ENCODE results near the gene HRH4.

Gene HRH4

DNA sequence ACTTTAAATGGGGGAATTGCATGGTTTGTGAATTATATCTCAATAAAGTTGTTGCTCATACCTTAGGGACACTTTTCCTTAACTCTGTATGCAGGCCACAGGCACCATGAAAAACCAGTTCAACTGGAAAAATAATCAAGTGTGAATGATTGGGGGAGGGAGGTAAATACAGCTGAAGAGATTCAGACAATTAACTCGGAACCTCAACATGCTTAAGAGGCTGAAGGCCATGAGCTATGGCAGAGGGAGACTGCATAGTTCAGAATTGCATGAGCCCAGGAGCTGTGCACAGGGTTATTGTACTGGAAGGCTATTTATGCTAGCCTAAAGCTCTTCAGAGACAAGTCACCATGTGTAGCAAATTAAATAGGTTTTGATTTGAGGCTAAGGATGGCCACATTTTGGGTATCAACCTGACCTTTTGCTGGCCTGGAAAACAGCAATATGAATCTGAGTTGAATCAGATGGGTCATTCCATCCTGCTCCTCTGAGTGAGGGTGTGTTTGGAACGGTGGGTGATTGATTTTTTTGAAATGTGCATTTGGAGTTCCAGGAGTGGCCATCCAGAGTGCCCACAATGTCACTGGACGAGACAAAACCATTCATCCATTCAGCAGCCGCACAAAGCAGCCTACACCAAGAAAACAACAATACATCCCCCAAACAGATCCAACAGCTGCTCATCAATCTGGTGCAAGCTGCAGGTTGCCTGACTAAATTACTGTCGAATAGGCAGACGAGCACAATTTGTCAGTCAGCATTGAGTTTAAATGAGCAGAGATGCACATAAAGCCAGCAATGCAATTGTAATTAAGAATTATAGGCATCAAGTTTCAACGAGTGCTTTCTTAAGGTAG lies 42.5 kb downstream of the HRH4 start:
- in situ Hi-C loops (cut with HindIII; ENCODE audit: low sequenced_read_pairs), result no loop called here

GRCh38 chr18:24504401-24504800 lies 44.0 kb downstream of the HRH4 start:
- in situ Hi-C loops (cut with HindIII; ENCODE audit: low sequenced_read_pairs), result no loop called here

DNA sequence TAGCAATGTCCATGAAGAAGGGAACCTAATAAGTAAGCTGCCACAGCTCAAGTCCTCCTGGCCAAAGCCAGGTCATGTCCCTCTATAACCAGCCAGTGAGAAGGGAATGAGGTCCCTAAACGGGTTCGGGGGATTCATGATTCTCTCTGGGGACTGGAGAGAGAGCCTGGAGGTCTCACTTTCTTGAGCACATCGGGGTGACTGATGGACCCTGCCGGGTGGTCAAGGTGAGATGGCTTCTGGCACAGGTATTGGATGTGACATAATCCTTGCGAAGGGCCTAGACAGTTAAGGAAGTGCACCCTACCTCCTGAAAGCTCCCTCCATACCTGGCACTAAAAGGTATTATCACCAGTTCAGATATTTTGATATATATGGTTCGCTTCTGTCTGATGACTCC lies 45.7 kb downstream of the HRH4 start:
- in situ Hi-C loops (cut with HindIII; ENCODE audit: low sequenced_read_pairs), result no loop called here

DNA sequence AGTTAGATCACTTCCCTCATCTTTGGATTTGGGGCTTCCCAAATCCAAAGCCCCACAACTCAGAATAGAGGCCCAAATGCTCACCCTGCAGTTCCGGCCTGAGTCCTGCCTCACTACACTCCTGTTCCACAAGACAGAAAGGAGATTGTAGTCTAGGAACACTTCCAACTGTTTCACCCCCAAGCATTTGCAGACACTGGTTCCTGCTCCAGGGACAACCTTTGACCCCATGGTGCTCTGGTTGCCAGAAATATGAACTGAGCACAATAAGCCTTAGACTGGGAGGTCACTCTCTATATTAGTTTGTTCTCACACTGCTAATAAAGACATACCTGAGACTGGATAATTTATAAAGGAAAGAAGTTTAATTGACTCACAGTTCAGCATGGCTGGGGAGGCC lies 49.0 kb downstream of the HRH4 start:
- in situ Hi-C loops (cut with HindIII; ENCODE audit: low sequenced_read_pairs), result no loop called here

GRCh38 chr18:24514439-24514838 lies 54.0 kb downstream of the HRH4 start:
- in situ Hi-C loops (cut with HindIII; ENCODE audit: low sequenced_read_pairs), result no loop called here

- in situ Hi-C loops (cut with HindIII; ENCODE audit: low sequenced_read_pairs), result no loop called here
Measured at GRCh38 chr18:24515721-24516120, 55.3 kb downstream of the HRH4 start.

DNA sequence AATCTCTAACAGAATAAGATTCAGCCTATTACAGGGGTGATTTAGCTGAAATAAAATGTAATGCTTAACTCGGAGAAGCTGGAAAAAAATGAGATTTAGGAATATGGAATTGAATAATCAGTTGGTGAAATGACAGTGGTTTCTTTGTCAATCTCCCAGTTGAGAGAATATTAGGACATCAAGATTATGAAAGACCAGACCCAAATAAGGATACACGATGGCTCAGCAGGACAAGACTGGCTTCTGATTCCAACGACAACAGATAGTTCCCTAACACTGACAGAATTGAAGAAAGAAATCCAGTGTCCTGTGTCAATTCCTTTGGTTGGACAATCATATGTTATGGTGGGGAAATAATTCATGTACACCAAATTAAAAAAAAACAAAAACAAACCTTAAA lies 55.8 kb downstream of the HRH4 start:
- in situ Hi-C loops (cut with HindIII; ENCODE audit: low sequenced_read_pairs), result no loop called here

DNA sequence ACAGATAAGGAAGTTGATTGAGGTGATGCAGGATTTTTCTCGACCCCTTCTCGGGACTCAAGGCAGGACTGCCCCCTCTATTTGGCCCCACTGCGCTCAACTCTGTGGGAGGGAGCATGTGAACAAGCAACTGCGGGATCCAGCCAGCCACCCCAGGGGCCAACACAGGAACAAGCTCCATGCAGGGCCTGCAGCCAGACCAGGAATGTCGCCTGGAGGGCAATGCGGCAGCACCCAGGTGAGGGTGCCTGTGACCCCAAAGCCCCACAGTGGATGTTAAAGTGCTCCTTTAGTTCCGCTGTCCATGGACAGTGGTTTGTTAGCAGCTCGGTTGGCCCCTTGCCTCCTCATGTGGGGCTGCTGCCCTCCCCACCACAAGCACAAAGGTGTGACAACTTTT lies 57.1 kb downstream of the HRH4 start:
- in situ Hi-C loops (cut with HindIII; ENCODE audit: low sequenced_read_pairs), result no loop called here

DNA sequence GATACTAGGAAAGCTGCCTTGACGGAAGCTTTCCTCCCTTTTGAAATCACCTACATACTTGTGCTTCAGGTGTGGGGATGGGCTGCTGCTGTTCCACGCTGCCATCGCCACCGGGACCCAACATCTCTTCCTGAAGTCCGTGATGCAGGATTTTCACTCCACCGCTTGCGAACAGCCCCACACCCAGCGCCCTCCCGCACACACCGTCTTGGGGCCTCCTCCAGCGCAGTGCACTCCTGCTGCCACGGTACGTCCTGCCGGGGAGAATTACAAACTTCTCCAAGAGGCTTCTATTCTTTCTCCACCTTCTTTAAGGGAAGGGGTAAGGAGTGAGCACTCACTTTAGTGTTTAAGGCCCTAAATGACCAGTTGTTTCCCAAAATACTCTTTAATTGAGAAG lies 58.2 kb downstream of the HRH4 start:
- in situ Hi-C loops (cut with HindIII; ENCODE audit: low sequenced_read_pairs), result no loop called here
